WTC11 (cell line): Measurements from ENCODE around the gene IPO11. TPM values are rescaled to one million over a fixed set of nuclear protein-coding genes. Genes with fewer than 3 reads are reported as not detected.
A peak's percentile ranks its signal among the peaks of the same experiment; 100 is the strongest.

ENCODE experiments used
- ATAC-seq: fragments of 200-7000 bp; cut with Tn5 transposase; 2 replicates; pipeline ENCODE4 v1.10.0; 2021; ENCODE audit warnings: mild to moderate bottlenecking, moderate library complexity
- CTCF ChIA-PET: fragments of 300-600 bp; sonication (Branson Sonifier 250); formaldehyde crosslinking; loops from one replicate; lab custom pipeline; 2021; ENCODE audit warnings: antibody characterized with exemption; lab: Charles Lee
- POLR2A ChIA-PET: fragments of 350-600 bp; sonication (Branson Sonifier 250); formaldehyde crosslinking; loops from one replicate; lab custom pipeline; 2021; ENCODE audit warnings: antibody characterized with exemption; lab: Charles Lee
- DNase-seq: peaks from one replicate; pipeline ENCODE4 v3.0.0; 2021; ENCODE audit warnings: low spot score
- H3K27ac Mint-ChIP-seq: 2 replicates; pipeline ENCODE4 v1.8.0; 2021; ENCODE audit warnings: mixed read lengths
- H3K27me3 Mint-ChIP-seq: 2 replicates; pipeline ENCODE4 v1.8.0; 2021; ENCODE audit warnings: low read depth, mild to moderate bottlenecking, moderate library complexity, mixed read lengths
- H3K36me3 Mint-ChIP-seq: 2 replicates; pipeline ENCODE4 v1.8.0; 2021; ENCODE audit warnings: mixed read lengths
- H3K4me1 Mint-ChIP-seq: 2 replicates; pipeline ENCODE4 v1.8.0; 2022; ENCODE audit warnings: mixed read lengths
- H3K4me3 Mint-ChIP-seq: 2 replicates; pipeline ENCODE4 v1.8.0; 2021; ENCODE audit warnings: mild to moderate bottlenecking, moderate library complexity, mixed read lengths
- H3K9me3 Mint-ChIP-seq: 2 replicates; pipeline ENCODE4 v1.8.0; 2021; ENCODE audit warnings: mixed read lengths
- AR ChIP-seq: fragments of 250-450 bp; sonication (Bioruptor Pico); IDR thresholded peaks from 2 replicates; pipeline ENCODE4 v1.9.0; 2021; ENCODE audit warnings: mild to moderate bottlenecking
- ARID4B ChIP-seq: sonication (generic); formaldehyde crosslinking; IDR thresholded peaks from 2 replicates; pipeline ENCODE4 v1.8.0; 2023; ENCODE audit warnings: missing genetic modification reagents, mild to moderate bottlenecking, borderline replicate concordance
- CBFB ChIP-seq: sonication (generic); formaldehyde crosslinking; IDR thresholded peaks from 2 replicates; pipeline ENCODE4 v1.8.1; 2022; ENCODE audit warnings: mild to moderate bottlenecking, low read depth, missing genetic modification reagents
- CREB1 ChIP-seq: sonication (generic); formaldehyde crosslinking; IDR thresholded peaks from 2 replicates; pipeline ENCODE4 v1.8.0; 2023; ENCODE audit warnings: mild to moderate bottlenecking, missing genetic modification reagents
- FOXJ3 ChIP-seq: sonication (generic); formaldehyde crosslinking; IDR thresholded peaks from 2 replicates; pipeline ENCODE4 v1.9.0; 2021; ENCODE audit warnings: missing genetic modification reagents, mild to moderate bottlenecking, borderline replicate concordance
- GRHL2 ChIP-seq: fragments of 250-450 bp; sonication (Bioruptor Pico); IDR thresholded peaks from 2 replicates; pipeline ENCODE4 v1.8.0; 2022; ENCODE audit warnings: mild to moderate bottlenecking, moderate library complexity; ENCODE audit not compliant: insufficient replicate concordance, severe bottlenecking
- GTF2I ChIP-seq: fragments of 250-450 bp; sonication (Bioruptor Pico); conservative IDR thresholded peaks from 2 replicates; pipeline ENCODE4 v1.4.0; 2021; ENCODE audit warnings: mild to moderate bottlenecking
- IRF2 ChIP-seq: sonication (generic); formaldehyde crosslinking; IDR thresholded peaks from 2 replicates; pipeline ENCODE4 v1.8.0; 2022; ENCODE audit warnings: low read depth, missing genetic modification reagents, borderline replicate concordance
- NR1H2 ChIP-seq: sonication (generic); formaldehyde crosslinking; IDR thresholded peaks from 2 replicates; pipeline ENCODE4 v1.9.0; 2021; ENCODE audit warnings: mild to moderate bottlenecking, moderate library complexity, missing genetic modification reagents
- OVOL2 ChIP-seq: fragments of 250-450 bp; sonication (Bioruptor Pico); IDR thresholded peaks from 2 replicates; pipeline ENCODE4 v1.9.0; 2021; ENCODE audit warnings: mild to moderate bottlenecking, borderline replicate concordance
- SMAD4 ChIP-seq: sonication (generic); formaldehyde crosslinking; IDR thresholded peaks from 2 replicates; pipeline ENCODE4 v1.8.0; 2022; ENCODE audit warnings: mild to moderate bottlenecking, missing genetic modification reagents
- ZNF138 ChIP-seq: sonication (generic); formaldehyde crosslinking; conservative IDR thresholded peaks from 2 replicates; pipeline ENCODE4 v1.8.1; 2022; ENCODE audit warnings: mild to moderate bottlenecking, moderate library complexity, missing genetic modification reagents
- ZNF232 ChIP-seq: sonication (generic); formaldehyde crosslinking; IDR thresholded peaks from 2 replicates; pipeline ENCODE4 v1.8.0; 2022; ENCODE audit warnings: mild to moderate bottlenecking, missing genetic modification reagents
- ZNF396 ChIP-seq: fragments of 250-450 bp; sonication (Bioruptor Pico); IDR thresholded peaks from 2 replicates; pipeline ENCODE4 v1.8.0; 2021; ENCODE audit warnings: mild to moderate bottlenecking, moderate library complexity, borderline replicate concordance
- ZNF416 ChIP-seq: fragments of 250-450 bp; sonication (Bioruptor Pico); IDR thresholded peaks from 2 replicates; pipeline ENCODE4 v1.9.0; 2021; ENCODE audit warnings: mild to moderate bottlenecking, inconsistent platforms
- total RNA-seq: library from RNA; stranded (reverse); gene quantifications from 3 replicates; pipeline ENCODE4 v1.2.3, GENCODE V29; 2021
- TF ChIP-seq, protein P1 (sequence below): sonication (generic); formaldehyde crosslinking; IDR thresholded peaks from 2 replicates; pipeline ENCODE4 v1.8.1; 2023; ENCODE audit warnings: mild to moderate bottlenecking, missing genetic modification reagents, moderate library complexity
- TF ChIP-seq, protein P2 (sequence below): sonication (generic); formaldehyde crosslinking; IDR thresholded peaks from 2 replicates; pipeline ENCODE4 v1.8.1; 2023; ENCODE audit warnings: mild to moderate bottlenecking, missing genetic modification reagents, moderate library complexity
- TF ChIP-seq, protein P3 (sequence below): fragments of 250-450 bp; sonication (Bioruptor Pico); IDR thresholded peaks from 2 replicates; pipeline ENCODE4 v1.9.0; 2021; ENCODE audit warnings: moderate library complexity, mild to moderate bottlenecking, inconsistent platforms, borderline replicate concordance
- TF ChIP-seq, protein P4 (sequence below): sonication (generic); formaldehyde crosslinking; conservative IDR thresholded peaks from 2 replicates; pipeline ENCODE4 v1.8.1; 2022; ENCODE audit warnings: mild to moderate bottlenecking, missing genetic modification reagents

Gene IPO11
- total RNA-seq, 1 experiment from 2014 or later, result 61.9 TPM

DNA sequence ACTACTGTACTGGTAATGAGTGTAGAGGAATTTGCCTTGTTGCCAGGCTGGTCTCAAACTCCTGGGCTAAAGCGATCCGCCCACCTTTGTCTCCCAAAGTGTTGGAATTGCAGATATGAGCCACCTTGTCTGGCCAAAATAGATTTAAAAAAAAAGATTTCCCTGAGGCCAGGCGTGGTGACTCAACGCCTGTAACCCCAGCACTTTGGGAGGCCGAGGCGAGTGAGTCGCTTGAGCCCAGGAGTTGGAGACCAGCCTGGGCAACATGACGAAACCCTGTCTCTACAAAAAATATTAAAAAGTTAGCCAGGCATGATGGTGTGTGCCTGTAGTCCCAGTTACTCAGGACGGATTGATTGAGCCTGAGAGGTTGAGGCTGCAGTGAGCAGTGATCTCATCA is 62.5 kb downstream of the IPO11 start:
- H3K9me3 Mint-ChIP-seq, result peaks cover 14% of the 10 kb centered on the region
- ChIA-PET CTCF (interaction anchor here (1.2 to 1.3 kb wide), 2 partner anchors 13 to 15 kb away, joined by 3 read pairs; no protein-coding TSS in a partner anchor), POLR2A (no interaction called here)
- no peaks in the 10 kb centered on the region for H3K27me3 Mint-ChIP-seq
- DNase-seq (no peak), ATAC-seq (no peak)
- H3K4me1 Mint-ChIP-seq, result no peaks in the 10 kb centered on the region
- no peak overlapping the region for H3K4me3 Mint-ChIP-seq
- H3K27ac Mint-ChIP-seq, result 0 out of 2 replicates have a peak overlapping the region, but pooled peaks have one; percentile 54
- TF ChIP-seq SMAD4 (no peak), CREB1 (CRISPR knock-in tag) (no peak), ZNF416 (CRISPR knock-in tag) (no peak)
- TF ChIP-seq, protein P1, sequence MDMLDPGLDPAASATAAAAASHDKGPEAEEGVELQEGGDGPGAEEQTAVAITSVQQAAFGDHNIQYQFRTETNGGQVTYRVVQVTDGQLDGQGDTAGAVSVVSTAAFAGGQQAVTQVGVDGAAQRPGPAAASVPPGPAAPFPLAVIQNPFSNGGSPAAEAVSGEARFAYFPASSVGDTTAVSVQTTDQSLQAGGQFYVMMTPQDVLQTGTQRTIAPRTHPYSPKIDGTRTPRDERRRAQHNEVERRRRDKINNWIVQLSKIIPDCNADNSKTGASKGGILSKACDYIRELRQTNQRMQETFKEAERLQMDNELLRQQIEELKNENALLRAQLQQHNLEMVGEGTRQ (CRISPR knock-in tag), result no peak
- peaks cover 23% of the 10 kb centered on the region for H3K36me3 Mint-ChIP-seq

GRCh38 chr5:62477801-62478200 is 65.2 kb downstream of the IPO11 start:
- Mint-ChIP-seq H3K9me3 (peaks cover 20% of the 10 kb centered on the region), H3K27ac (no peak overlapping the region), H3K36me3 (peaks cover 26% of the 10 kb centered on the region), H3K4me1 (no peaks in the 10 kb centered on the region), H3K4me3 (no peak overlapping the region), H3K27me3 (no peaks in the 10 kb centered on the region)
- no peak for ATAC-seq
- POLR2A ChIA-PET, result no interaction called here
- CTCF ChIA-PET, result no interaction called here
- no peak for TF ChIP-seq ZNF138 (CRISPR knock-in tag)
- TF ChIP-seq GTF2I, result no peak
- no peak for TF ChIP-seq ZNF416 (CRISPR knock-in tag)
- no peak for TF ChIP-seq IRF2 (CRISPR knock-in tag)
- DNase-seq, result no peak

DNA sequence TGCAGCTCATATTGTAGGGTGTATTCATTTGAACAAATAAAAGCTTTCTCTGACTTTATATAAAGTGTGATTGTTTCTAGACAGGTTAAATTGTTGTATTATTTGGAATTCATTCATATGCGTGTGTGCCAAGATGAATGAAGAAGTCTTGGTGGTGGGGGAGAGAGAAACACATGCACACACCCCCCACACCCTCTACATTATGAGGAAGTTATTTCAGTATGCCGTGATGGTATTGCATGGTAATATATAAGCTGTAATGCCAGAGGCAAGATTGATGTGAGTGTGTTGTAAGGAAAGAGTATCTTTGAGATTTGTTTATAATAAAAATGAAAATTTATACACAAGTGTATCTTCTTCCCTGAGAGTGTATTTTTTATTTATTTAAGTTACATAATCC is 71.0 kb downstream of the IPO11 start:
- Mint-ChIP-seq H3K4me1 (no peaks in the 10 kb centered on the region), H3K36me3 (peaks cover 47% of the 10 kb centered on the region), H3K9me3 (peaks cover 18% of the 10 kb centered on the region), H3K4me3 (no peak overlapping the region), H3K27me3 (no peaks in the 10 kb centered on the region), H3K27ac (no peak overlapping the region)
- ChIA-PET POLR2A (no interaction called here), CTCF (no interaction called here)
- ATAC-seq (no peak), DNase-seq (no peak)
- TF ChIP-seq ZNF138 (CRISPR knock-in tag) (no peak), CBFB (no peak), NR1H2 (CRISPR knock-in tag) (no peak), IRF2 (CRISPR knock-in tag) (no peak), OVOL2 (CRISPR knock-in tag) (no peak), ZNF232 (CRISPR knock-in tag) (no peak), FOXJ3 (CRISPR knock-in tag) (no peak), ARID4B (CRISPR knock-in tag) (no peak), AR (no peak), GRHL2 (CRISPR knock-in tag) (no peak), ZNF396 (CRISPR knock-in tag) (no peak)
- TF ChIP-seq, protein P2, sequence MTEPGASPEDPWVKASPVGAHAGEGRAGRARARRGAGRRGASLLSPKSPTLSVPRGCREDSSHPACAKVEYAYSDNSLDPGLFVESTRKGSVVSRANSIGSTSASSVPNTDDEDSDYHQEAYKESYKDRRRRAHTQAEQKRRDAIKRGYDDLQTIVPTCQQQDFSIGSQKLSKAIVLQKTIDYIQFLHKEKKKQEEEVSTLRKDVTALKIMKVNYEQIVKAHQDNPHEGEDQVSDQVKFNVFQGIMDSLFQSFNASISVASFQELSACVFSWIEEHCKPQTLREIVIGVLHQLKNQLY (CRISPR knock-in tag), result no peak
- TF ChIP-seq, protein P3, sequence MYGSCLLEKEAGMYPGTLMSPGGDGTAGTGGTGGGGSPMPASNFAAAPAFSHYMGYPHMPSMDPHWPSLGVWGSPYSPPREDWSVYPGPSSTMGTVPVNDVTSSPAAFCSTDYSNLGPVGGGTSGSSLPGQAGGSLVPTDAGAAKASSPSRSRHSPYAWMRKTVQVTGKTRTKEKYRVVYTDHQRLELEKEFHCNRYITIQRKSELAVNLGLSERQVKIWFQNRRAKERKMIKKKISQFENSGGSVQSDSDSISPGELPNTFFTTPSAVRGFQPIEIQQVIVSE (CRISPR knock-in tag), result no peak
- TF ChIP-seq, protein P4, sequence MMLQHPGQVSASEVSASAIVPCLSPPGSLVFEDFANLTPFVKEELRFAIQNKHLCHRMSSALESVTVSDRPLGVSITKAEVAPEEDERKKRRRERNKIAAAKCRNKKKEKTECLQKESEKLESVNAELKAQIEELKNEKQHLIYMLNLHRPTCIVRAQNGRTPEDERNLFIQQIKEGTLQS (CRISPR knock-in tag), result no peak
